ENCODE results near the gene E2F2. TPM values are rescaled to one million over a fixed set of nuclear protein-coding genes. Genes with fewer than 3 reads are reported as not detected.

E2F2 gene
- total and polyA plus RNA-seq, 7 donors: 0.03 to 0.32 (median 0.06) TPM; not detected in 2

DNA sequence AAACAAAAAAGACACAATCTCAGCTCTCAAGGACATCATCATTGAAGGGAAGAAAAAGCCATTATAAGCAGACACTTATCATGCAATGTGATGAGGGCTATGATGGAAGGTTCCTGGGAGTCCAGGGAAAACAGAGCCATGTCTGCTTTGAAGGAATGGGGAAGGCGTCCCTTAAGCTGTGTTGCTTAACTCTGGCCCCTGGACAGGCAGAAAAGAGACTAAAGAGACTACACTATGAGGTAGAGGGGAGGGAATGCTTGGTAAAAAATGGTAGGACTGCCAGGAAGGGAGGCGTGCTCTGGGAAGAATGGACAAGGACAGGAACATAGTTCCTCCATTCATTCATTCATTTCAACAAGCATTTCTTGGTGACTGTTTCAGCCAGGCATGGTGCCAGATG, 68.3 kb downstream of the E2F2 start:
- no peak for ATAC-seq
- DNase-seq: no peak
- Histone ChIP-seq H3K4me1 (peaks cover 9% of the 10 kb centered on the region), H3K27me3 (ENCODE audit: insufficient read depth in 3 of 3, low read length in 2 of 3) (no peaks in the 10 kb centered on the region), H3K4me3 (no peak overlapping the region), H3K36me3 (ENCODE audit: insufficient read depth in 1 of 2, low read depth in 1 of 2) (no peaks in the 10 kb centered on the region), H3K9me3 (no peaks in the 10 kb centered on the region), H3K27ac (no peak overlapping the region)
- intact Hi-C loops (cut with DNase I): no loop called here
- TF ChIP-seq, protein P1, sequence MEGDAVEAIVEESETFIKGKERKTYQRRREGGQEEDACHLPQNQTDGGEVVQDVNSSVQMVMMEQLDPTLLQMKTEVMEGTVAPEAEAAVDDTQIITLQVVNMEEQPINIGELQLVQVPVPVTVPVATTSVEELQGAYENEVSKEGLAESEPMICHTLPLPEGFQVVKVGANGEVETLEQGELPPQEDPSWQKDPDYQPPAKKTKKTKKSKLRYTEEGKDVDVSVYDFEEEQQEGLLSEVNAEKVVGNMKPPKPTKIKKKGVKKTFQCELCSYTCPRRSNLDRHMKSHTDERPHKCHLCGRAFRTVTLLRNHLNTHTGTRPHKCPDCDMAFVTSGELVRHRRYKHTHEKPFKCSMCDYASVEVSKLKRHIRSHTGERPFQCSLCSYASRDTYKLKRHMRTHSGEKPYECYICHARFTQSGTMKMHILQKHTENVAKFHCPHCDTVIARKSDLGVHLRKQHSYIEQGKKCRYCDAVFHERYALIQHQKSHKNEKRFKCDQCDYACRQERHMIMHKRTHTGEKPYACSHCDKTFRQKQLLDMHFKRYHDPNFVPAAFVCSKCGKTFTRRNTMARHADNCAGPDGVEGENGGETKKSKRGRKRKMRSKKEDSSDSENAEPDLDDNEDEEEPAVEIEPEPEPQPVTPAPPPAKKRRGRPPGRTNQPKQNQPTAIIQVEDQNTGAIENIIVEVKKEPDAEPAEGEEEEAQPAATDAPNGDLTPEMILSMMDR (IDR thresholded peaks at IDR 0.05): no peak
- WGBS, 3 donors: 94 to 97% (median 95%) methylated on average over 2 of the region's 2 CpGs

DNA sequence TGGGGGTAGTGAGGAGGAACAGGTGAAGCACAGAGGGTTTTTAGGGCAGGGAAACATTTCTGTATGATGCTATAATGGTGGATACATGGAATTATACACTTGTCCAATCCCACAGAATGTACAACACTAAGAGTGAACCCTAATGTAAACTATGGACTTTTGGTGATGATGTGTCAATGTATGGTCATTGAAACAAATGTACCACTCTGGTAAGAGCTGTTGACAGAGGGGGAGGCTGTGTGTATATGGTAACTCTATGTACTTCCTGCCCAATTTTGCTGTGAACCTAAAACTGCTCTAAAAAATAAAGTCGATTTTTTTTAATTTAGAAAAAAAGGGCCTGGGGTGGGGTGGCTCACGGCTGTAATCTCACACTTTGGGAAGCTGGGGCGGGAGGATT, 70.0 kb downstream of the E2F2 start:
- intact Hi-C loops (cut with DNase I): no loop called here
- H3K4me1 ChIP-seq: peaks cover 11% of the 10 kb centered on the region
- H3K9me3 ChIP-seq: no peaks in the 10 kb centered on the region
- WGBS, 3 donors: 89 to 92% (median 90%) methylated on average over 3 of the region's 3 CpGs
- no peaks in the 10 kb centered on the region for H3K36me3 ChIP-seq (ENCODE audit: insufficient read depth in 1 of 2, low read depth in 1 of 2)
- no peak overlapping the region for H3K4me3 ChIP-seq
- H3K27ac ChIP-seq: no peak overlapping the region
- ATAC-seq: no peak
- no peak for DNase-seq
- TF ChIP-seq, protein P1 (IDR thresholded peaks at IDR 0.05): no peak
- no peaks in the 10 kb centered on the region for H3K27me3 ChIP-seq (ENCODE audit: insufficient read depth in 3 of 3, low read length in 2 of 3)

- no peak overlapping the region for H3K27ac ChIP-seq
- no peaks in the 10 kb centered on the region for H3K27me3 ChIP-seq (ENCODE audit: insufficient read depth in 3 of 3, low read length in 2 of 3)
- peaks cover 11% of the 10 kb centered on the region for H3K4me1 ChIP-seq
- intact Hi-C loops (cut with DNase I): no loop called here
- no peak overlapping the region for H3K4me3 ChIP-seq
- 92 to 96% (median 94%) methylated on average over 4 of the region's 4 CpGs for WGBS, 3 donors
- peaks cover 0 to 5% of the 10 kb centered on the region in 2 donors for H3K36me3 ChIP-seq (ENCODE audit: insufficient read depth in 1 of 2, low read depth in 1 of 2)
- TF ChIP-seq, protein P1 (IDR thresholded peaks at IDR 0.05): no peak
- no peak for ATAC-seq
- DNase-seq: no peak
- H3K9me3 ChIP-seq: no peaks in the 10 kb centered on the region
These were observed 70.5 kb downstream of the E2F2 start for GRCh38 chr1:23460519-23460918.

GRCh38 chr1:23459338-23459757, 71.7 kb downstream of the E2F2 start:
- Histone ChIP-seq H3K27me3 (ENCODE audit: insufficient read depth in 3 of 3, low read length in 2 of 3) (no peaks in the 10 kb centered on the region), H3K9me3 (no peaks in the 10 kb centered on the region), H3K4me1 (peaks cover 11% of the 10 kb centered on the region), H3K27ac (no peak overlapping the region), H3K36me3 (ENCODE audit: insufficient read depth in 1 of 2, low read depth in 1 of 2) (peaks cover 0 to 16% of the 10 kb centered on the region in 2 donors), H3K4me3 (no peak overlapping the region)
- intact Hi-C loops (cut with DNase I): no loop called here
- TF ChIP-seq, protein P1 (IDR thresholded peaks at IDR 0.05): no peak
- WGBS, 3 donors: 58 to 77% (median 71%) methylated on average over 2 of the region's 2 CpGs
- DNase-seq (no peak), ATAC-seq (peak in 1 of 4 donors; percentile 9)

Other genes with a start within 250 kb of the E2F2 start
- gene HNRNPR, start 186.9 kb downstream of the E2F2 start, total RNA-seq: 10 to 100 TPM; 39.8 to 81.0 (median 71.4) TPM
- 100 to 1,000 TPM in 1 of 3 donors, 10 to 100 TPM in 2; 46.3 to 107 (median 94.0) TPM for gene HNRNPR, start 186.9 kb downstream of the E2F2 start, polyA plus RNA-seq
- 10 to 100 TPM in 1 of 4 donors, 1 to 10 TPM in 3; 6.8 to 11.5 (median 8.6) TPM for gene ZNF436, start 161.4 kb downstream of the E2F2 start, total RNA-seq
- 1 to 10 TPM; 2.2 to 7.2 (median 3.1) TPM for gene ZNF436, start 161.4 kb downstream of the E2F2 start, polyA plus RNA-seq
- gene TCEA3, start 106.5 kb downstream of the E2F2 start, total RNA-seq: 100 to 1,000 TPM; 140 to 200 (median 170) TPM
- gene TCEA3, start 106.5 kb downstream of the E2F2 start, polyA plus RNA-seq: 100 to 1,000 TPM in 2 of 3 donors, 10 to 100 TPM in 1; 70.2 to 301 (median 195) TPM
- 10 to 100 TPM; 37.9 to 68.0 (median 52.1) TPM for gene ASAP3, start 47.1 kb downstream of the E2F2 start, total RNA-seq
- 10 to 100 TPM; 13.3 to 45.8 (median 33.6) TPM for gene ASAP3, start 47.1 kb downstream of the E2F2 start, polyA plus RNA-seq
- gene ID3, start 28.3 kb upstream of the E2F2 start, total RNA-seq: 10 to 100 TPM; 17.8 to 97.3 (median 81.2) TPM
- 100 to 1,000 TPM in 1 of 3 donors, 10 to 100 TPM in 2; 26.8 to 126 (median 33.7) TPM for gene ID3, start 28.3 kb upstream of the E2F2 start, polyA plus RNA-seq
- 100 to 1,000 TPM; 486 to 688 (median 592) TPM for gene RPL11, start 160.6 kb upstream of the E2F2 start, total RNA-seq
- 1,000 to 10,000 TPM in 2 of 3 donors, 100 to 1,000 TPM in 1; 842 to 1,926 (median 1,102) TPM for gene RPL11, start 160.6 kb upstream of the E2F2 start, polyA plus RNA-seq
- gene ELOA, start 212.2 kb upstream of the E2F2 start, total RNA-seq: 10 to 100 TPM; 41.4 to 68.9 (median 52.3) TPM
- 10 to 100 TPM; 19.8 to 53.1 (median 36.2) TPM for gene ELOA, start 212.2 kb upstream of the E2F2 start, polyA plus RNA-seq
- gene PITHD1, start 247.2 kb upstream of the E2F2 start, total RNA-seq: 10 to 100 TPM; 53.4 to 72.1 (median 63.4) TPM
- 100 to 1,000 TPM in 2 of 3 donors, 10 to 100 TPM in 1; 45.2 to 162 (median 116) TPM for gene PITHD1, start 247.2 kb upstream of the E2F2 start, polyA plus RNA-seq